GM12872 (cell line): Measurements from ENCODE around the gene NYNRIN.
A peak's percentile ranks its signal among the peaks of the same experiment; 100 is the strongest.

ENCODE experiments used
- TF ChIP-seq, protein P1 (sequence below): IDR thresholded peaks from 3 replicates; pipeline ENCODE4 v1.5.1; 2011; ENCODE audit warnings: low read depth, mild to moderate bottlenecking, low read length, moderate library complexity; ENCODE audit not compliant: insufficient read depth

Gene NYNRIN

DNA sequence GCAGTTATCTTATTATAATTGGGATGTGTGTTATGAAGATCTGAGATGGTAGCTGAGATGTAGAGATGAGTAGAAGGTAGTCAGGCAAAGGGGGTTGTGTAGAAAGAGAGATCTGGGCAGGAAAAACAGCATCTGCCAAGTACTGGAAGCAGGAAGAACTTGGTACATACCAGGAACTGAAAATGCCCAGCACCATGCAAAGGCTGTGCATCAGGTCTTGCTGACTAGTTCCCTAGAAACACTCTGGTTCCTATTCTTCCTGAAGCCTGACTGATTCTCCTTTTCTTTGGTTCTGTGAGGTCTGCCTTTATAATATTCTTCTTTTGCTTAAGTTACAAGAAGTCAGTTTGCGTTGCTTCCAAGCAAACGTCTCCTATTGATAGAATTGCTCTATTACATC is 37.5 kb upstream of the NYNRIN start:
- TF ChIP-seq, protein P1, sequence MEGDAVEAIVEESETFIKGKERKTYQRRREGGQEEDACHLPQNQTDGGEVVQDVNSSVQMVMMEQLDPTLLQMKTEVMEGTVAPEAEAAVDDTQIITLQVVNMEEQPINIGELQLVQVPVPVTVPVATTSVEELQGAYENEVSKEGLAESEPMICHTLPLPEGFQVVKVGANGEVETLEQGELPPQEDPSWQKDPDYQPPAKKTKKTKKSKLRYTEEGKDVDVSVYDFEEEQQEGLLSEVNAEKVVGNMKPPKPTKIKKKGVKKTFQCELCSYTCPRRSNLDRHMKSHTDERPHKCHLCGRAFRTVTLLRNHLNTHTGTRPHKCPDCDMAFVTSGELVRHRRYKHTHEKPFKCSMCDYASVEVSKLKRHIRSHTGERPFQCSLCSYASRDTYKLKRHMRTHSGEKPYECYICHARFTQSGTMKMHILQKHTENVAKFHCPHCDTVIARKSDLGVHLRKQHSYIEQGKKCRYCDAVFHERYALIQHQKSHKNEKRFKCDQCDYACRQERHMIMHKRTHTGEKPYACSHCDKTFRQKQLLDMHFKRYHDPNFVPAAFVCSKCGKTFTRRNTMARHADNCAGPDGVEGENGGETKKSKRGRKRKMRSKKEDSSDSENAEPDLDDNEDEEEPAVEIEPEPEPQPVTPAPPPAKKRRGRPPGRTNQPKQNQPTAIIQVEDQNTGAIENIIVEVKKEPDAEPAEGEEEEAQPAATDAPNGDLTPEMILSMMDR: no peak

DNA sequence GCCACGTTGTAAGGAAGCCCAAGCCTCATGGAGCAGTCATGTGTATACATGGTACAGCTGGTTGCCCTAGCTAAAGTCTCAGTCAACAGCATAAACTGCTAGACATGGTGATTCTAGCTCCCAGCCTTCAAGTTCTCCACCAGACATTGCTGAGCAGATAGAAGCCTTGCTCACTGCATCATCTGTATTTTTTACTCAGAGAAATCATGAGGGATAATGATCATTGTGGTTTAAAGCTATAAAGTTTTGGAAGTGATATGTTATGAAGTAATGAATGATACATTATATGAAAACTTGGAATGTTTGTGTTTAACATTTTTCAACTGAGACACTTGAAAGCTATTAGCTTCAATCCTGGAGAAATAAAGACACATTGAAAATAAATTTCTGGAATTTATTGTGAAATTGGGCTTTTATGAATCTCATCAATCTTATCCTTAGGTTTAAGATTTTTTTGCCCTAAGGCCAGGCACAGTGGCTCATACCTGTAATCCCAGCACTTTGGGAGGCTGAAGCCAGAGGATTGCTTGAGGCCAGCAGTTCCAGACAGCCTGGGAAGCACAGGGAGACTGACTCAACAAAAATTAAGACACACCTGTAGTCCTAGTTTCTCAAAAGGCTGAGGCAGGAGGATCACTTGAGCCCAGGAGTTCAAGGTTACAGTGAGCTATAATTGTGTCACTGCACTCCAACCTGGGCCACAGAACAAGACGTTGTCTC is 36.4 kb upstream of the NYNRIN start:
- TF ChIP-seq, protein P1: no peak

DNA sequence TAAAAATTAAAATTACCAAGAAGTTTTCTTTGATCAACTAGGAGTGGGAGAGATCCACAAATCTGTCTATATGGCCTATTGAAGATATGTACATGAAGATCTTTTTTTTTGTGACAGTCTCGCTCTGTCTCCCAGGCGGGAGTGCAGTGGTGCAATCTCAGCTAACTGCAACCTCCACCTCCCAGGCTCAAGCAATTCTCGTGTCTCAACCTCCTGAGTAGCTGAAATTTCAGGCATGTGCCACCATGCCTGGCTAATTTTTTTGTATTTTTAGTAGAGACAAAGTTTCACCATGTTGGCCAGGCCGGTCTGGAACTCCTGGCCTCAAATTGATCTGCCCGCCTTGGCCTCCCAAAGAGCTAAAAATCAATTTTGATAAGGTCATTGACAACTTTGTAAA is 35.4 kb upstream of the NYNRIN start:
- TF ChIP-seq, protein P1: no peak

DNA sequence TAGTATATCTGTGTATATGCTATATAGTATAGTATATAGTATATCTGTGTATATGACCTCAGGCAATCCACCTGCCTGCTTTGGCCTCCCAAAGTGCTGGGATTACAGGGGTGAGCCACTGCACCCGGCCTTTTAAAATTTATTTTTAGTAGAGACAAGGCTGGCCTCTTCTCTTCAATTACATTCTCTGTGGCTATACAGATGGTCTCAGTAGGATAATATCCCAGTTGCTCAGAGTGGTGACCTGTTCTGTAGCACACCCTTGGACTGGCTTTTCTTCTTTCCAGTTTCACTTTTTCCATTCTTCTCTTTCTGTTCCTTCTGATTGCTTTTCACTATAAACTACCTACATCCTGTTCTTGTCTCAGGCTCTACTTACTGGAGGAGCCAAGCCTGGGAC is 34.0 kb upstream of the NYNRIN start:
- TF ChIP-seq, protein P1: no peak

DNA sequence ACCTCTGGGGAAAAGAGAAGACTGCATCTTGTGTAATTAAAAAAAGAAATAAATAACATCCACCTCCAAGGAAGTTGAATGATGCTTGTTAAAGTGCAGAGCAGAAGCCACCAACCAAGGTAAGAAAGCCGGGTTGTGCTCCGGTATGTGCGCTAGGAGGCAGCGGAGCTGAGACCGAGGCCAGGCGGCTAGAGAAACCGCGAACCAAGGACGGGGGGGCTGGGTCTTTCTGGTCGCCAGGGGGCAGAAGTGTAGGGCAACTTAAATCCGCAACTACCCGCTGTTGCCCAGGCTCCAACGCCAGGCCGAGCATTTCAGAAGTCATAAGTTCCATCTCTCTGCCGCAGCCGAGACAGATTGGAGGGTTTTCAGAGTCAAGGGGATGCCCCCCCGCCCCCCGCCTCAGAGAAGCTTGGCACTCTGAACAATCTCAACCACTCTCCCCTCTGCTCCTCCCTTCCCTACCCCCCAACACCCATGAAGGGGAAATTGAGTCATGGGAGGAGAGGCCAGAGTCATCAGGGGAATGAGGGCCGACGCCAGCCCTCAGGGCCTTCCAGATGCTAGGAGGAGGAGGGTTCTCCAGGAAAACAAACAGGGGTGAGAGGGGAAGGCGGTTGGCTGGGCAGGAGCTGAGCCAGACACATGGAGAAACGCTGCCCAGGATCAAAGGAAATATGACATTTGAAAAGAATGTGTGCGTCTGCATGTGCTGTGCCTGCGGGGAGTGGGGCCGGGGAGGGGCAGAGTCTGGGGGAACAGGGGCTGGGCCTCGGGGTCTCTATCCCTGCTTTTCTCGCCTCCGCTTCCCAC is 33.0 kb upstream of the NYNRIN start:
- TF ChIP-seq, protein P1: peak; percentile 91

DNA sequence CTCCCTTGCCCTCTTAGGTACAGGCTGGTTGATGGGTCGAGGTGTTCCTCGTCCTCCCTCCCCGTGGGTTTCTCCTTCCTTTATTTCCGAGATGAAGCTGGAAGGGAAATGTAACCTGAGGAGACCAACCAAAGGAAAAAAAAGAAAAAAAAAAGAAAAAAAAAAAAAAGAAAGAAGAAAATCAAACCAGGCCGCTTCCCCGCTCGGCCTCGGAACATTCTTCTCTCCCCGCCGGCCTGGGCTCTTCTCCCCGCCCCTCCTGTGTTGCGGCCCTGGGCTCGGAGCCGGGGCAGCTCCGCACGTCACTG is 32.4 kb upstream of the NYNRIN start:
- TF ChIP-seq, protein P1: no peak

DNA sequence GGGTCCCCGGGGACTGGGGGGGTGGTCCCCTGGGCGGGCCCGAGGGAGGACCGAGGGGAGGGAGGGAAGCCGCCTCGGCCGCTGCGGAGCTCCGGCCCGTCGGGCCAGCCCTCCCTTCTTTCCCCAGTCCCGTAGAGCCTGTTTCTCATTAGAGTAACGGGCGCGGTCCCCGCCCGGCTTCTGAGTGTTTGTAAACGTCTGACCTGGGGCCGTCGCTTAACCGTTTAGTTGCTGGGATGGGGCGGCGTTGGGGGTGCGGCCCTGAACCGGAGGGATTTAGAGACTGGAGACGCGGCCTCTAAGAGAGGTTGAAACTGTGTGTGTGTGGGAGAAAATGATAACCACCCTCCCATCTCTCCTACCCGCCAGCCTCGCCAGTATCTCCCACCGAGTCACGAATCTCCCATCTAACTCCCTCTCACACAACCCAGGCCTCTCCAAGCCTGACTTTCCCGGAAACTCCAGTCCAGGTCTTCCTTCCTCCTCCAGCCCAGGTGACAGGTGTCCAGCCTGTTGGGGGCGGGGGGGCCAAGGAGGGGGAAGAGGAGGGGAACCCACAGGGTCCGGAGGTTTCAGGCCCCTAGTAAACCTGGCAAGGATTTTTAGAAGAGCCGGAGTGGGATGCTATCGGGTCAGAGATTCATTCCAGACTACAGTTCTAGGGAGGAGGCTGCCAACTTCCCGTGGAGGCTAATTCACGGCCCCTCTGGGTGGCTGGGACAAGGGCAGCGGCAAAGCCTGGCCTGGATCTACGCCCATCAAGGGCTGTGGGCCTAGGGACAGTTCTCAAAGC is 31.9 kb upstream of the NYNRIN start:
- TF ChIP-seq, protein P1: no peak
